Bronchial epithelial cell (primary cell): ENCODE measurements around the gene PHLDA1. TPM values are rescaled to one million over a fixed set of nuclear protein-coding genes. Genes with fewer than 3 reads are reported as not detected.
A peak's percentile ranks its signal among the peaks of the same experiment; 100 is the strongest.

ENCODE experiments used
- DNase-seq: peaks from one replicate; pipeline ENCODE4 v3.0.0-alpha.2; 2010; ENCODE audit warnings: low read depth
- FAIRE-seq: peaks from 2 replicates; lab custom pipeline; 2011; peaks lifted over from hg19 to GRCh38; lab: Jason Lieb, UNC
- H3K27me3 ChIP-seq: 2 replicates; pipeline ENCODE4 v1.5.1; 2011; ENCODE audit warnings: low read length; ENCODE audit not compliant: control insufficient read depth, insufficient read depth
- H3K36me3 ChIP-seq: 2 replicates; pipeline ENCODE4 v1.5.1; 2011; ENCODE audit warnings: low read length; ENCODE audit not compliant: control insufficient read depth, insufficient read depth
- H3K4me3 ChIP-seq: 2 replicates; pipeline ENCODE4 v1.5.1; 2011; ENCODE audit warnings: mild to moderate bottlenecking, low read depth, low read length, control low read depth
- total RNA-seq: library from RNA; depleted of rRNA; stranded (reverse); fragments of >200 nt; gene quantifications from 2 replicates; pipeline ENCODE4 v1.2.1, GENCODE V29; 2014
- TF ChIP-seq, protein P1 (sequence below): IDR thresholded peaks from 2 replicates; pipeline ENCODE4 v1.5.1; 2011; ENCODE audit warnings: mild to moderate bottlenecking, moderate library complexity, low read length, control low read depth, inconsistent platforms; ENCODE audit not compliant: insufficient read depth, severe bottlenecking

PHLDA1 gene
- total RNA-seq, 1 donor from 2014 or later = 27.9 TPM

DNA sequence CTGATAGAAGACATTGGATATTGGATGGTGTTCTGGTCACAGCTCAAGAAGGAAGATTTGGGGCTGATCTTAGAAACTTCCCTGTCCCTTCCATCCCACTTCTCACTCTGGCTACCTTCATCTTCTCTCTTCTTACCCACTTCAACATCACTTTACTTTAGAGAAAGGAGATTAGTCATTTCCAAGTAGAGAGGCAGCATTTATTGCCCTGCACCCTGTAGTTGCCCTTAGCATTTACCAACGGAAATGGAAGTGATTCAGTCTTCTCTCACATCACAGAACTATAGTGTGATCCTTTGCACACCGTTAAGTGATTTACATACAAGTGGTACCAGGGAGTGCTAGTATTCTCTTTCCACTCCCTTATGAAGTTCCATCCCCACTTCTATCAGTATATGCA lies 52.4 kb downstream of the PHLDA1 start:
- Histone ChIP-seq H3K4me3 (no peak overlapping the region), H3K36me3 (no peaks in the 10 kb centered on the region), H3K27me3 (no peaks in the 10 kb centered on the region)
- no peak for FAIRE-seq
- TF ChIP-seq, protein P1, sequence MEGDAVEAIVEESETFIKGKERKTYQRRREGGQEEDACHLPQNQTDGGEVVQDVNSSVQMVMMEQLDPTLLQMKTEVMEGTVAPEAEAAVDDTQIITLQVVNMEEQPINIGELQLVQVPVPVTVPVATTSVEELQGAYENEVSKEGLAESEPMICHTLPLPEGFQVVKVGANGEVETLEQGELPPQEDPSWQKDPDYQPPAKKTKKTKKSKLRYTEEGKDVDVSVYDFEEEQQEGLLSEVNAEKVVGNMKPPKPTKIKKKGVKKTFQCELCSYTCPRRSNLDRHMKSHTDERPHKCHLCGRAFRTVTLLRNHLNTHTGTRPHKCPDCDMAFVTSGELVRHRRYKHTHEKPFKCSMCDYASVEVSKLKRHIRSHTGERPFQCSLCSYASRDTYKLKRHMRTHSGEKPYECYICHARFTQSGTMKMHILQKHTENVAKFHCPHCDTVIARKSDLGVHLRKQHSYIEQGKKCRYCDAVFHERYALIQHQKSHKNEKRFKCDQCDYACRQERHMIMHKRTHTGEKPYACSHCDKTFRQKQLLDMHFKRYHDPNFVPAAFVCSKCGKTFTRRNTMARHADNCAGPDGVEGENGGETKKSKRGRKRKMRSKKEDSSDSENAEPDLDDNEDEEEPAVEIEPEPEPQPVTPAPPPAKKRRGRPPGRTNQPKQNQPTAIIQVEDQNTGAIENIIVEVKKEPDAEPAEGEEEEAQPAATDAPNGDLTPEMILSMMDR = no peak
- DNase-seq = peak; percentile 94

GRCh38 chr12:75978677-75979076 lies 52.9 kb downstream of the PHLDA1 start:
- DNase-seq = no peak
- no peak for FAIRE-seq
- TF ChIP-seq, protein P1 = no peak
- Histone ChIP-seq H3K4me3 (no peak overlapping the region), H3K27me3 (no peaks in the 10 kb centered on the region), H3K36me3 (no peaks in the 10 kb centered on the region)

- FAIRE-seq = peak; percentile 73
- DNase-seq = peak; percentile 100
- no peak overlapping the region for H3K4me3 ChIP-seq
- no peaks in the 10 kb centered on the region for H3K27me3 ChIP-seq
- TF ChIP-seq, protein P1 = no peak
- H3K36me3 ChIP-seq = no peaks in the 10 kb centered on the region
Measured at GRCh38 chr12:75977952-75978671, 53.5 kb downstream of the PHLDA1 start.

DNA sequence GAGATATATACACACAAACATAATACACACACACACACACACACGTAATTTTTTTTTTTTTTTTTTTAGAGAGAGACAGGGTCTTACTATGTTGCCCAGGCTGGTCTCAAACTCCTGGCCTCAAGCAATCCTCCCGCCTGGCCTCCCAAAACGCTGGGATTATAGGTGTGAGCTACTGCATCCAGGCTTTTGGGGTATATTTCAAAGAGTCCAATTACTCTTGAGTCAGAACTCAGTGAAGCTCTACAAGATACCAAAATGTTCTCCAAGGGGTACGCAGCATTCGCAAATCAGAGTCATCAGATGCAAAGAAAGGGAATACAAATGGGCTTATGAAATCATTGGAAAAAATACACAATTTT lies 54.0 kb downstream of the PHLDA1 start:
- TF ChIP-seq, protein P1 = no peak
- FAIRE-seq = no peak
- H3K4me3 ChIP-seq = no peak overlapping the region
- no peaks in the 10 kb centered on the region for H3K27me3 ChIP-seq
- no peaks in the 10 kb centered on the region for H3K36me3 ChIP-seq
- DNase-seq = no peak

DNA sequence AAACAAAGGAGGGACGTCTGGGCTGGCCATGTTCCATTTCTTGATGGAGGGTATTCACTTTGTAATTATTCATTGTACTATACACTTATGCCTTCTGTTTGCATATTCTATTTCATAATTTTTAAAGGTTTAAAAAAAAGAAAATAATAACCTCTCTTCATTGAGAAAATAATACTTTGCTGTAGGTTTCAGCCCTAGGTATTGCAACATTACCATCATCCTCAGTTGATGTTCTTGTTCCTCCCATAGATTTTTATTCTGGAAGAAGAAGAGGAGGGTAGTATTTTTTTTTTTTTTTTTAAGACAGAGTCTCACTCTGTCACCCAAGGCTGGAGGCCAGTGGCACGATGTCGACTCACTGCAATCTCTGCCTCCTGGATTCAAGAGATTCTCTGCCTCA lies 54.7 kb downstream of the PHLDA1 start:
- TF ChIP-seq, protein P1 = no peak
- no peak for DNase-seq
- no peaks in the 10 kb centered on the region for H3K36me3 ChIP-seq
- no peaks in the 10 kb centered on the region for H3K27me3 ChIP-seq
- H3K4me3 ChIP-seq = no peak overlapping the region
- FAIRE-seq = no peak

- DNase-seq (no peak), FAIRE-seq (no peak)
- H3K36me3 ChIP-seq = no peaks in the 10 kb centered on the region
- no peak overlapping the region for H3K4me3 ChIP-seq
- TF ChIP-seq, protein P1 = no peak
- no peaks in the 10 kb centered on the region for H3K27me3 ChIP-seq
Measured at GRCh38 chr12:75976113-75976512, 55.5 kb downstream of the PHLDA1 start.
